Rectal smooth muscle tissue (tissue), 1 donor: ENCODE results near the gene DENND4C.
A peak's percentile ranks its signal among the peaks of the same experiment; 100 is the strongest.
"Not testable (repeated sequence)": the region's sequence is repeated elsewhere in the genome, so short reads cannot be mapped to it uniquely, and the experiment has no call there.

Source experiments
- H3K27ac ChIP-seq: one replicate; pipeline ENCODE4 v1.7.0; 2013; ENCODE audit warnings: low read depth, low read length, inconsistent platforms
- H3K27me3 ChIP-seq: one replicate; pipeline ENCODE4 v1.7.0; 2013; ENCODE audit warnings: low read length; ENCODE audit not compliant: control insufficient read depth, insufficient read depth
- H3K36me3 ChIP-seq: one replicate; pipeline ENCODE4 v1.7.0; 2013; ENCODE audit warnings: low read length; ENCODE audit not compliant: control insufficient read depth, insufficient read depth
- H3K4me1 ChIP-seq: one replicate; pipeline ENCODE4 v1.7.0; 2013; ENCODE audit warnings: low read length; ENCODE audit not compliant: control insufficient read depth, insufficient read depth
- H3K4me3 ChIP-seq: one replicate; pipeline ENCODE4 v1.7.0; 2013; ENCODE audit warnings: low read length
- H3K9ac ChIP-seq: one replicate; pipeline ENCODE4 v1.7.0; 2013; ENCODE audit warnings: low read length

DENND4C gene

GRCh38 chr9:19385786-19386501, 155.5 kb downstream of the DENND4C start:
- no peak overlapping the region for H3K4me3 ChIP-seq
- H3K27me3 ChIP-seq, result no peaks in the 10 kb centered on the region
- H3K27ac ChIP-seq, result no peak overlapping the region
- H3K9ac ChIP-seq, result no peak overlapping the region
- no peaks in the 10 kb centered on the region for H3K4me1 ChIP-seq
- no peaks in the 10 kb centered on the region for H3K36me3 ChIP-seq

- no peak overlapping the region for H3K27ac ChIP-seq
- no peaks in the 10 kb centered on the region for H3K4me1 ChIP-seq
- H3K36me3 ChIP-seq, result no peaks in the 10 kb centered on the region
- no peak overlapping the region for H3K4me3 ChIP-seq
- H3K27me3 ChIP-seq, result no peaks in the 10 kb centered on the region
- H3K9ac ChIP-seq, result no peak overlapping the region
These were observed 156.1 kb downstream of the DENND4C start for GRCh38 chr9:19386502-19387044.

GRCh38 chr9:19387317-19387716, 156.8 kb downstream of the DENND4C start:
- Histone ChIP-seq H3K4me1 (no peaks in the 10 kb centered on the region), H3K27me3 (no peaks in the 10 kb centered on the region), H3K36me3 (no peaks in the 10 kb centered on the region), H3K27ac (no peak overlapping the region), H3K4me3 (no peak overlapping the region), H3K9ac (no peak overlapping the region)

GRCh38 chr9:19389539-19389938, 159.0 kb downstream of the DENND4C start:
- not testable (repeated sequence) for H3K4me3 ChIP-seq, H3K36me3 ChIP-seq, H3K27ac ChIP-seq, H3K9ac ChIP-seq, H3K4me1 ChIP-seq, H3K27me3 ChIP-seq

GRCh38 chr9:19397845-19398244, 167.4 kb downstream of the DENND4C start:
- H3K27me3 ChIP-seq, result no peaks in the 10 kb centered on the region
- no peaks in the 10 kb centered on the region for H3K4me1 ChIP-seq
- H3K9ac ChIP-seq, result no peak overlapping the region
- no peak overlapping the region for H3K27ac ChIP-seq
- H3K4me3 ChIP-seq, result no peak overlapping the region
- H3K36me3 ChIP-seq, result no peaks in the 10 kb centered on the region

GRCh38 chr9:19403231-19403630, 172.7 kb downstream of the DENND4C start:
- H3K4me3 ChIP-seq, H3K9ac ChIP-seq, H3K27ac ChIP-seq, H3K36me3 ChIP-seq, H3K27me3 ChIP-seq, H3K4me1 ChIP-seq: not testable (repeated sequence)

- H3K4me3 ChIP-seq, result no peak overlapping the region
- H3K9ac ChIP-seq, result no peak overlapping the region
- no peaks in the 10 kb centered on the region for H3K27me3 ChIP-seq
- no peaks in the 10 kb centered on the region for H3K36me3 ChIP-seq
- H3K27ac ChIP-seq, result no peak overlapping the region
- H3K4me1 ChIP-seq, result no peaks in the 10 kb centered on the region
These were observed 174.0 kb downstream of the DENND4C start for GRCh38 chr9:19404283-19405075.

- no peaks in the 10 kb centered on the region for H3K36me3 ChIP-seq
- no peak overlapping the region for H3K9ac ChIP-seq
- H3K27ac ChIP-seq, result no peak overlapping the region
- H3K27me3 ChIP-seq, result no peaks in the 10 kb centered on the region
- H3K4me1 ChIP-seq, result no peaks in the 10 kb centered on the region
- H3K4me3 ChIP-seq, result no peak overlapping the region
These were observed 175.3 kb downstream of the DENND4C start for GRCh38 chr9:19405771-19406170.

GRCh38 chr9:19408316-19408692, 177.8 kb downstream of the DENND4C start:
- Histone ChIP-seq H3K4me1 (no peaks in the 10 kb centered on the region), H3K27ac (peak overlapping the region; percentile 78), H3K4me3 (peak overlapping the region; percentile 92), H3K27me3 (no peaks in the 10 kb centered on the region), H3K36me3 (no peaks in the 10 kb centered on the region), H3K9ac (peak overlapping the region; percentile 56)

- Histone ChIP-seq H3K9ac (peak within 1 kb of the TSS; percentile 77), H3K27me3 (no peaks in the 10 kb centered on the region), H3K27ac (peak within 1 kb of the TSS; percentile 78), H3K4me3 (peak within 1 kb of the TSS; percentile 92), H3K4me1 (no peaks in the 10 kb centered on the region), H3K36me3 (no peaks in the 10 kb centered on the region)
These were observed 178.4 kb downstream of the DENND4C start, which contains the start of gene ACER2 for GRCh38 chr9:19408693-19409400. TSS of gene ACER2 (plus strand) at chr9:19409009. CDS start at chr9:19409085, 76 bp downstream.

GRCh38 chr9:19409401-19410194, 179.1 kb downstream of the DENND4C start:
- H3K4me3 ChIP-seq, result peak overlapping the region; percentile 92
- no peaks in the 10 kb centered on the region for H3K4me1 ChIP-seq
- no peaks in the 10 kb centered on the region for H3K36me3 ChIP-seq
- H3K27me3 ChIP-seq, result no peaks in the 10 kb centered on the region
- no peak overlapping the region for H3K27ac ChIP-seq
- H3K9ac ChIP-seq, result peak overlapping the region; percentile 77

GRCh38 chr9:19410195-19410503, 179.7 kb downstream of the DENND4C start:
- no peak overlapping the region for H3K27ac ChIP-seq
- H3K27me3 ChIP-seq, result no peaks in the 10 kb centered on the region
- H3K9ac ChIP-seq, result no peak overlapping the region
- H3K36me3 ChIP-seq, result no peaks in the 10 kb centered on the region
- H3K4me1 ChIP-seq, result no peaks in the 10 kb centered on the region
- no peak overlapping the region for H3K4me3 ChIP-seq
